Mesenchymal stem cell (in vitro differentiated cells and primary cell): ENCODE measurements around the gene DHX29.

Source experiments
- DNase-seq: peaks from one replicate; pipeline ENCODE4 v3.0.0-alpha.2; 2013
- H2AFZ ChIP-seq: one replicate; pipeline ENCODE4 v1.6.1; 2013; ENCODE audit warnings: low read depth, mild to moderate bottlenecking, control low read depth, inconsistent platforms, low read length, moderate library complexity
- H2AK5ac ChIP-seq: 2 replicates; pipeline ENCODE4 v1.6.1; 2013; ENCODE audit warnings: low read length, moderate library complexity, mild to moderate bottlenecking, inconsistent platforms; ENCODE audit not compliant: severe bottlenecking
- H2BK120ac ChIP-seq: one replicate; pipeline ENCODE4 v1.6.1; 2013; ENCODE audit warnings: low read depth, mild to moderate bottlenecking, inconsistent platforms, low read length, moderate library complexity
- H2BK12ac ChIP-seq, 2 experiments: one replicate each; pipeline ENCODE4 v1.6.1; 2013; ENCODE audit warnings: inconsistent platforms in 2 of 2, low read length in 2 of 2, mild to moderate bottlenecking in 2 of 2, moderate library complexity in 2 of 2, control low read depth in 1 of 2
- H2BK15ac ChIP-seq: one replicate; pipeline ENCODE4 v1.6.1; 2013; ENCODE audit warnings: mild to moderate bottlenecking, low read depth, inconsistent platforms; ENCODE audit not compliant: poor library complexity, severe bottlenecking
- H2BK5ac ChIP-seq: 2 replicates; pipeline ENCODE4 v1.6.1; 2013; ENCODE audit warnings: low read depth, mild to moderate bottlenecking, low read length, control low read depth, inconsistent platforms; ENCODE audit not compliant: poor library complexity, severe bottlenecking
- H3K14ac ChIP-seq, 2 experiments: one replicate each; pipeline ENCODE4 v1.6.1; 2013; ENCODE audit warnings: inconsistent platforms in 2 of 2, low read length in 2 of 2, control low read depth in 1 of 2, mild to moderate bottlenecking in 1 of 2, moderate library complexity in 1 of 2
- H3K18ac ChIP-seq, 2 experiments: one replicate each; pipeline ENCODE4 v1.6.1; 2013; ENCODE audit warnings: inconsistent platforms in 2 of 2, low read length in 2 of 2, control low read depth in 1 of 2, low read depth in 1 of 2, mild to moderate bottlenecking in 1 of 2
- H3K23ac ChIP-seq, 2 experiments: one replicate each; pipeline ENCODE4 v1.6.1; 2013; ENCODE audit warnings: inconsistent platforms in 2 of 2, low read length in 2 of 2, mild to moderate bottlenecking in 2 of 2, moderate library complexity in 2 of 2, control low read depth in 1 of 2
- H3K27ac ChIP-seq: 2 replicates; pipeline ENCODE4 v1.5.1; 2013; ENCODE audit warnings: mild to moderate bottlenecking, moderate library complexity, low read length, control low read depth, inconsistent platforms; ENCODE audit not compliant: poor library complexity, severe bottlenecking
- H3K27me3 ChIP-seq, 2 experiments: 2 replicates each; pipeline versions ENCODE4 v1.6.1 to v1.7.0; 2013; ENCODE audit warnings: low read length in 2 of 2, mild to moderate bottlenecking in 2 of 2, moderate library complexity in 2 of 2, control low read depth in 1 of 2, inconsistent platforms in 1 of 2; ENCODE audit not compliant: control insufficient read depth in 1 of 2, insufficient read depth in 1 of 2
- H3K36me3 ChIP-seq, 2 experiments: 2 replicates each; pipeline versions ENCODE4 v1.6.1 to v1.7.0; 2013; ENCODE audit warnings: low read length in 2 of 2, control low read depth in 1 of 2, inconsistent platforms in 1 of 2, low read depth in 1 of 2, mild to moderate bottlenecking in 1 of 2; ENCODE audit not compliant: insufficient read depth in 2 of 2, control insufficient read depth in 1 of 2
- H3K4ac ChIP-seq, 2 experiments: one replicate each; pipeline ENCODE4 v1.6.1; 2013; ENCODE audit warnings: inconsistent platforms in 2 of 2, low read length in 2 of 2, mild to moderate bottlenecking in 2 of 2, moderate library complexity in 2 of 2, control low read depth in 1 of 2, low read depth in 1 of 2
- H3K4me1 ChIP-seq: 2 replicates; pipeline ENCODE4 v1.6.1; 2013; ENCODE audit warnings: low read depth, low read length, control low read depth; ENCODE audit not compliant: control insufficient read depth, insufficient read depth
- H3K4me2 ChIP-seq: 2 replicates; pipeline ENCODE4 v1.6.1; 2013; ENCODE audit warnings: low read length, mild to moderate bottlenecking, inconsistent platforms; ENCODE audit not compliant: poor library complexity, severe bottlenecking
- H3K4me3 ChIP-seq, 2 experiments: 2 replicates each; pipeline versions ENCODE4 v1.5.1 to v1.7.0; 2013; ENCODE audit warnings: low read length in 2 of 2, mild to moderate bottlenecking in 2 of 2, control low read depth in 1 of 2, low read depth in 1 of 2; ENCODE audit not compliant: insufficient read depth in 1 of 2
- H3K79me1 ChIP-seq: replicated peaks from 2 replicates; pipeline ENCODE4 v1.6.1; 2013; ENCODE audit warnings: mild to moderate bottlenecking, control low read depth, low read length, inconsistent platforms; ENCODE audit not compliant: poor library complexity, severe bottlenecking
- H3K9ac ChIP-seq: 2 replicates; pipeline ENCODE4 v1.7.0; 2013; ENCODE audit warnings: mild to moderate bottlenecking, low read length, moderate library complexity
- H3K9me3 ChIP-seq: 2 replicates; pipeline ENCODE4 v1.7.0; 2013; ENCODE audit warnings: mild to moderate bottlenecking, low read length; ENCODE audit not compliant: control insufficient read depth
- H4K8ac ChIP-seq: one replicate; pipeline ENCODE4 v1.6.1; 2013; ENCODE audit warnings: inconsistent platforms, mild to moderate bottlenecking, low read length, moderate library complexity
- H4K91ac ChIP-seq: one replicate; pipeline ENCODE4 v1.6.1; 2013; ENCODE audit warnings: mild to moderate bottlenecking, low read length, inconsistent platforms
- WGBS: methylation state at CpG from one replicate; pipeline ENCODE4 v1.1.7; 2013; ENCODE audit warnings: mixed read lengths; 5-methylcytosine and 5-hydroxymethylcytosine counted together

Gene DHX29

DNA sequence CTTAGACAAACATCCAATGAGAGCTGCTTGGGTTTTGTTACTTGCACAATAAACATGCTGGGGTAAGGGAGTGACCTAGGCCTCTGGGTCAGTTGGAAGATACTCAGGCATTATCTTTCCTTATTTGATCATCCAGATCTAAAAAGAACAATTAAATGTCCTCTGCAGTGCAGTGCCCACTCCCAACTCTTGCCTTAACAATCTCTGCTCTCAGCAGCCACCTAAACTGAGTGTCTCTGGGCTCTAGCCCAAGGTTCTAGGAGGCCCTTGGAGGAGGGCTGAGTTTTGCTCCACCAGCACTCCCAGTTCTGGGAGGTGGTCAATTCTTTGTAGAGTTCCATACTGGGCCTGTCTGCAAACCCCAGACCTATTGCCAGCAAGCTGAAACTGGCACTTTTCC lies 82.1 kb downstream of the DHX29 start:
- Histone ChIP-seq H2BK12ac (no peak overlapping the region), H3K36me3 (peaks cover 0 to under 1% of the 10 kb centered on the region in 2 experiments), H3K4ac (no peak overlapping the region), H3K9me3 (no peaks in the 10 kb centered on the region), H2BK15ac (no peak overlapping the region), H3K27ac (no peak overlapping the region), H3K4me3 (no peak overlapping the region), H2BK5ac (no peak overlapping the region), H4K91ac (no peak overlapping the region), H3K4me1 (peaks cover 29% of the 10 kb centered on the region), H4K8ac (no peak overlapping the region), H3K4me2 (no peak overlapping the region), H2BK120ac (no peak overlapping the region), H3K9ac (no peak overlapping the region), H3K23ac (no peak overlapping the region), H3K18ac (no peak overlapping the region), H3K79me1 (no peaks in the 10 kb centered on the region), H2AK5ac (no peak overlapping the region), H3K14ac (no peak overlapping the region), H3K27me3 (peaks cover 96 to 98% of the 10 kb centered on the region in 2 experiments), H2AFZ (no peak overlapping the region)
- DNase-seq: no peak

DNA sequence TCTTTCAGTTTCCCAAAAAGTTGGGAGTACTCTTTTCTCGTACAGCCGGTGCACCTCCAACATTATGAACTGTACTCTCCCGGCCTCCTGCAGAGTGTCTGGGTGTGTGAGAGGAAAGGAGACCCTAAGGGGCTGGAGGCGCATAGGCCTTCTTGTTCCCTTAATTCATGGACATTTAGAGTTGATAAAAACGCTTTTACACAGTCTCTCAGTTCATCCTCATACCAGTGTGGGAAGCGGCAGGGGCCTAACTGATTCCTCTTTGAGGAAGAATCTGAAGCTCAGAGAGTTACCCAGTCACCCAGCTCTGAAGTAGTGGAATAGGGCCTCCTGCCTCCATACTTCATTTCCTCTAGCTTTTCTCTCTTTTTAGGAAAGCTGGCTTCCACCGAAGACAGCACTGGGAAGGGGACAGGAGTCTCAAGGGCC lies 83.7 kb downstream of the DHX29 start:
- Histone ChIP-seq H4K91ac (no peak overlapping the region), H3K4ac (no peak overlapping the region), H3K18ac (no peak overlapping the region), H3K4me3 (peak overlapping the region in 1 of 2 experiments; percentile 24), H4K8ac (no peak overlapping the region), H3K9ac (no peak overlapping the region), H2AFZ (no peak overlapping the region), H3K4me1 (peaks cover 31% of the 10 kb centered on the region), H3K27me3 (peaks cover 92 to 99% of the 10 kb centered on the region in 2 experiments), H2BK5ac (no peak overlapping the region), H2BK120ac (no peak overlapping the region), H3K14ac (no peak overlapping the region), H3K23ac (no peak overlapping the region), H3K27ac (no peak overlapping the region), H3K9me3 (no peaks in the 10 kb centered on the region), H3K4me2 (peak overlapping the region; percentile 62), H3K36me3 (peaks cover 0 to 3% of the 10 kb centered on the region in 2 experiments), H3K79me1 (no peaks in the 10 kb centered on the region), H2BK15ac (no peak overlapping the region), H2BK12ac (no peak overlapping the region), H2AK5ac (no peak overlapping the region)
- 36% methylated on average over 6 of the region's 7 CpGs for WGBS
- no peak for DNase-seq

DNA sequence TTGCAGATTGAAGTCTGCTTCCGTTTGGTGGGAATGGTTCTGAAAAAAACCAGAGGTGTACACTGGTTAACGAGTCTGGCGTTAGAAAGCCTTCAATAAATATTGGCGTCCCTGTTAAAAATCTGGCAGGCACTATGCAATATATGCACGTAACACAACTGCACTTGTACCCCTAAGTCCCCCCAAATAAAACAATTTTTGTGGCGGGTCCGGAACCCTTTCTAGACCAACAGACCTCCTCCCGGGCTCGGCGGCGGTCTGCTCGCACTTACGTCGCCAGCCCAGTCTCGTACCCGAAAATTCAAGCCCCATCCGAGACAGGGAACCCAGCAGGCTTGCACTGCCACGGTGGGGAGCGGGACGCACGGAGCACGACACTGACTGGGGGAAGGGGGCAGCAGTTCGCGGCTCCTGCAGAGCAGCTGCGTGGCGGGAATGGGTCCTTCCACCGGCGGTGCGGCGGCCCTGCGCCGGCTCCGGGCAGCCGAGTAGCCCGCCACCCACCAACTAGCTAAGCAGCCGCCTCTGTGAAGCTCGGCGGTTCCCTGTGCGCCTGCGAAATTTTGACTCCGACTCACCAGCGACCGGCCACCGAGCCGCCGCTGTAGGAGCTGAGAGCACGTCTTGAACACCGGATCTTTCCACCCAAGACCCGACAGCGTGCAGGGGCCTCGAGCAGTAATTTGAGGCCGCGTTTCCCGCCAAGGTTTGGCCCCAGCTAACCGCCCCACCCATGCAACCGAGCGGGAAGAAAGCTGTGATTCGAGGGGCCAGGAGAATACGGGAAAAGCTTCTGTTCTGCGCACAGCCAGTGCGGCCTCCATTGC lies 84.3 kb downstream of the DHX29 start:
- H2BK15ac ChIP-seq: no peak overlapping the region
- peaks cover 86 to 99% of the 10 kb centered on the region in 2 experiments for H3K27me3 ChIP-seq
- H3K14ac ChIP-seq: peak overlapping the region in 1 of 2 experiments; percentile 26
- H2AFZ ChIP-seq: peak overlapping the region; percentile 43
- H3K4me2 ChIP-seq: peak overlapping the region; percentile 62
- H3K4me1 ChIP-seq: peaks cover 31% of the 10 kb centered on the region
- no peak overlapping the region for H3K9ac ChIP-seq
- peak overlapping the region; percentile 24 to 32 for H3K4me3 ChIP-seq
- H2BK12ac ChIP-seq: no peak overlapping the region
- no peak overlapping the region for H2AK5ac ChIP-seq
- no peak overlapping the region for H4K91ac ChIP-seq
- peaks cover 0 to 3% of the 10 kb centered on the region in 2 experiments for H3K36me3 ChIP-seq
- H2BK5ac ChIP-seq: no peak overlapping the region
- H3K23ac ChIP-seq: peak overlapping the region in 1 of 2 experiments; percentile 88
- H3K9me3 ChIP-seq: no peaks in the 10 kb centered on the region
- no peak overlapping the region for H3K4ac ChIP-seq
- DNase-seq: peak; percentile 23
- H4K8ac ChIP-seq: no peak overlapping the region
- H2BK120ac ChIP-seq: no peak overlapping the region
- H3K18ac ChIP-seq: no peak overlapping the region
- no peak overlapping the region for H3K27ac ChIP-seq
- H3K79me1 ChIP-seq: no peaks in the 10 kb centered on the region
- 4% methylated on average over 57 of the region's 61 CpGs for WGBS

DNA sequence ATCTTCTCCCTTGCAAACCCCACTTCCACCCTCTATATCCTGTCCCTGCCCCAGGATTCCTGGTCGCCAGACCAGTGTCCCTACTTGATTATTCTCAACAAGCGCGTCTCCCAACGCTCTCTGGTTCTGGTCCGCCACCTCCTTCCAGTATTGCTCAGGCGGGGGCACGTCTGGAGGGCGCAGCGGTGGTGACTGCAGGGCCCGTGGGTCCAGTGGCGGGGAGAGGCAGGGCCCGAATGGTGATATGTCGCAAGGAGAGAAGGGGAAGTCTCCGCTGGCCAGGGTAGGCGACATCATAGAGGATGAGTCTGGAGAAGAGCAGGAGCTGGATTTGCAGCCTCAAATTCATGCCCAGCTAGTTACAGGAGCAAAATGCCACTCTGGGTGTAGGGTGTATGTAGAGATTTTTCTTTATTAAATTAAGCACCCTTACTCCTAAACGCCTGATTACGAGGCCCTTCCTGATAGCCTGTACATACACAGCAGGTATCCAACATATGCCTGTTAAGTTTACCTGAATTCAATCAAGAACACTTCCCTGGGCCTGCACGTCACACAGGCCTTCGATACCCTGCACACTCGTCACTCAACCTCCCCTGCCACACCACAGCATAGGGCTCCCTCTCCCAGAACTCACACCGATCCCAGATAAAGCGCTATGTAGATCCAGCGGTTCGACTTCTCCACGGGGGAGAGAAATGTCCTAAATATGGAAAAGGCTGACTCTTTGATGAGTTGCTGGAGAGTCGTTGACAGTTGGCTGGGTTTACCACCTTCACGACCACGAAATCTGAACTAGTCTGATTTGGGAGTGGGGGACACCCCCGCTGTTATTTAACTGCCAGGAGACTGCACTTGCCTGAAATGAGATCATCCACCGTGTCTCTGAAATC lies 85.2 kb downstream of the DHX29 start:
- H3K18ac ChIP-seq: no peak overlapping the region
- 17% methylated on average over 30 of the region's 30 CpGs for WGBS
- peak; percentile 16 for DNase-seq
- no peak overlapping the region for H4K91ac ChIP-seq
- H2AK5ac ChIP-seq: no peak overlapping the region
- no peak overlapping the region for H3K4me3 ChIP-seq
- no peaks in the 10 kb centered on the region for H3K79me1 ChIP-seq
- no peak overlapping the region for H2BK120ac ChIP-seq
- H3K27ac ChIP-seq: no peak overlapping the region
- no peak overlapping the region for H2AFZ ChIP-seq
- no peak overlapping the region for H3K23ac ChIP-seq
- H3K4ac ChIP-seq: no peak overlapping the region
- H2BK15ac ChIP-seq: no peak overlapping the region
- no peak overlapping the region for H3K14ac ChIP-seq
- no peak overlapping the region for H2BK12ac ChIP-seq
- H3K9me3 ChIP-seq: no peaks in the 10 kb centered on the region
- H3K4me1 ChIP-seq: peaks cover 26% of the 10 kb centered on the region
- H3K27me3 ChIP-seq: peaks cover 85 to 98% of the 10 kb centered on the region in 2 experiments
- H3K9ac ChIP-seq: no peak overlapping the region
- H3K36me3 ChIP-seq: peaks cover 0 to 3% of the 10 kb centered on the region in 2 experiments
- H4K8ac ChIP-seq: no peak overlapping the region
- H2BK5ac ChIP-seq: no peak overlapping the region
- H3K4me2 ChIP-seq: no peak overlapping the region
